K562 (cell line): ENCODE results near the gene MYCL. TPM values are rescaled to one million over a fixed set of nuclear protein-coding genes. Genes with fewer than 3 reads are reported as not detected.
A peak's percentile ranks its signal among the peaks of the same experiment; 100 is the strongest.

Source experiments
- CTCF ChIP-seq, 3 experiments: IDR thresholded peaks in 2 of 3; conservative IDR thresholded peaks in 1 of 3; 2 replicates each; pipeline ENCODE4 v1.5.1; 2011 to 2012; ENCODE audit warnings: low read length in 3 of 3, mild to moderate bottlenecking in 3 of 3, control low read depth in 2 of 3, improper control_type of control experiment in 1 of 3, inconsistent platforms in 1 of 3, low read depth in 1 of 3, mixed read lengths in 1 of 3, moderate library complexity in 1 of 3; ENCODE audit not compliant: insufficient read depth in 2 of 3
- ETV6 ChIP-seq, 3 experiments: fragments of 150-350 bp in 1 of 3; sonication (generic) in 1 of 3; formaldehyde crosslinking in 1 of 3; IDR thresholded peaks; 2 replicates each; pipeline versions ENCODE4 v1.6.1 to v1.8.0; 2014 to 2022; ENCODE audit warnings: borderline replicate concordance in 2 of 3, low read depth in 2 of 3, antibody characterized with exemption in 1 of 3, low read length in 1 of 3, mild to moderate bottlenecking in 1 of 3, missing genetic modification reagents in 1 of 3
- HES1 ChIP-seq: fragments of 450-650 bp; IDR thresholded peaks from 2 replicates; pipeline ENCODE4 v1.6.1; 2016; ENCODE audit warnings: low read depth, mild to moderate bottlenecking, moderate library complexity
- L3MBTL2 ChIP-seq: fragments of 450-650 bp; IDR thresholded peaks from 2 replicates; pipeline ENCODE4 v1.6.1; 2016; ENCODE audit warnings: mild to moderate bottlenecking, moderate library complexity
- MBD1 ChIP-seq: fragments of 250-450 bp; sonication (Bioruptor Pico); IDR thresholded peaks from 2 replicates; pipeline ENCODE4 v1.8.0; 2022; ENCODE audit warnings: inconsistent platforms
- MCM5 ChIP-seq: fragments of 450-650 bp; IDR thresholded peaks from 2 replicates; pipeline ENCODE4 v1.6.1; 2016; ENCODE audit warnings: low read depth
- PCBP1 ChIP-seq: fragments of 200-400 bp; formaldehyde crosslinking; IDR thresholded peaks from 2 replicates; pipeline ENCODE4 v1.6.1; 2018; ENCODE audit warnings: mild to moderate bottlenecking, low read depth, low read length; ENCODE audit not compliant: poor library complexity, severe bottlenecking
- PRMT5 ChIP-seq: sonication (generic); formaldehyde crosslinking; IDR thresholded peaks from 2 replicates; pipeline ENCODE4 v1.5.0; 2020; ENCODE audit warnings: missing genetic modification reagents
- SPI1 ChIP-seq: IDR thresholded peaks from 2 replicates; pipeline ENCODE4 v1.6.1; 2011; ENCODE audit warnings: low read depth, low read length, control low read depth, borderline replicate concordance
- TRIM25 ChIP-seq: fragments of 450-650 bp; IDR thresholded peaks from 2 replicates; pipeline ENCODE4 v1.7.0; 2016; ENCODE audit warnings: borderline replicate concordance
- USF2 ChIP-seq: sonication (generic); formaldehyde crosslinking; IDR thresholded peaks from 2 replicates; pipeline ENCODE4 v1.5.0; 2020; ENCODE audit warnings: missing genetic modification reagents
- ZBTB49 ChIP-seq: sonication (generic); formaldehyde crosslinking; IDR thresholded peaks from 2 replicates; pipeline ENCODE4 v1.8.0; 2022; ENCODE audit warnings: missing genetic modification reagents, mild to moderate bottlenecking, borderline replicate concordance
- ZC3H4 ChIP-seq: sonication (generic); formaldehyde crosslinking; IDR thresholded peaks from 2 replicates; pipeline ENCODE4 v1.9.0; 2021; ENCODE audit warnings: missing genetic modification reagents, borderline replicate concordance
- ZNF146 ChIP-seq: IDR thresholded peaks from one replicate; pipeline ENCODE4 v1.6.1; 2018; ENCODE audit warnings: missing compliant biosample characterization; ENCODE audit not compliant: unreplicated experiment
- ZNF165 ChIP-seq: fragments of 250-450 bp; sonication (Bioruptor Pico); IDR thresholded peaks from 2 replicates; pipeline ENCODE4 v1.4.0; 2020; ENCODE audit warnings: borderline replicate concordance
- ZNF197 ChIP-seq: fragments of 200-800 bp; sonication (Bioruptor generic); IDR thresholded peaks from 2 replicates; pipeline ENCODE4 v1.6.1; 2016; ENCODE audit warnings: low read depth, missing genetic modification characterization, missing compliant biosample characterization
- ZSCAN29 ChIP-seq: fragments of 450-650 bp; IDR thresholded peaks from 2 replicates; pipeline ENCODE4 v1.6.1; 2017
- polyA plus RNA-seq, 8 experiments: library from polyadenylated mRNA; depleted of rRNA in 4 of 8; stranded (reverse) in 5 of 8; unstranded in 3 of 8; fragments of >200 nt; fragmentation: Nextera tagmentation in 2 of 8; fragmentation: Illumina TruSeq in 1 of 8; extraction: Ambion mirVana in 2 of 8; extraction: Trizol in 1 of 8; gene quantifications; 2 replicates each; pipeline versions ENCODE4 v1.2.1 to v1.2.3, GENCODE V29; 2011 to 2014; ENCODE audit warnings: inconsistent platforms in 1 of 8, missing spikeins in 1 of 8
- total RNA-seq, 7 experiments: library from RNA; depleted of rRNA in 6 of 7; stranded (reverse); fragments of >200 nt in 6 of 7; fragmentation: Illumina TruSeq in 2 of 7; extraction: Trizol in 2 of 7; gene quantifications; 2 replicates each; pipeline versions ENCODE4 v1.2.1 to v1.2.3, GENCODE V29; 2011 to 2021; ENCODE audit warnings: low replicate concordance in 1 of 7

The MYCL gene
- total and polyA plus RNA-seq, 9 of the 15 experiments (the other 6 are each of a cell fraction or from before 2014, with no cell fraction given): 3.5 to 22.0 (median 12.8) TPM

- TF ChIP-seq ETV6 (IDR thresholded peaks at IDR 0.05; ENCODE audit: borderline replicate concordance in 1 of 2, low read depth in 2 of 2, low read length in 1 of 2) (no peak), ETV6 (CRISPR knock-in tag; IDR thresholded peaks at IDR 0.05; ENCODE audit: borderline replicate concordance) (no peak), USF2 (no peak), ZSCAN29 (no peak), ZNF197 (CRISPR knock-in tag) (no peak), MBD1 (CRISPR knock-in tag) (no peak), SPI1 (no peak), ZC3H4 (CRISPR knock-in tag) (0 out of 2 replicates have a peak, but pooled peaks have one; percentile 12), ZNF165 (CRISPR knock-in tag) (no peak), PRMT5 (CRISPR knock-in tag) (no peak), PCBP1 (no peak), HES1 (no peak), ZNF146 (no peak), MCM5 (no peak), L3MBTL2 (peak; percentile 69), ZBTB49 (no peak), TRIM25 (no peak), CTCF (IDR thresholded peaks at IDR 0.05 in 2 of 3, conservative IDR thresholded peaks at IDR 0.05 in 1 of 3; ENCODE audit: insufficient read depth in 2 of 3, low read depth in 1 of 3, low read length in 3 of 3) (no peak)
These were observed 854 bp downstream of the MYCL start (continued) for GRCh38 chr1:39900662-39901463.
